HepG2 (cell line): Measurements from ENCODE around the gene SAPCD1. TPM values are rescaled to one million over a fixed set of nuclear protein-coding genes. Genes with fewer than 3 reads are reported as not detected.

ENCODE experiments used
- HNRNPK ChIP-seq: fragments of 200-400 bp; formaldehyde crosslinking; IDR thresholded peaks from 2 replicates; pipeline ENCODE4 v1.6.1; 2018; ENCODE audit warnings: low read length, low read depth, moderate library complexity, mild to moderate bottlenecking; ENCODE audit not compliant: poor library complexity, severe bottlenecking
- NFAT5 ChIP-seq: sonication (generic); formaldehyde crosslinking; IDR thresholded peaks from 2 replicates; pipeline ENCODE4 v1.4.0; 2020; ENCODE audit warnings: missing genetic modification reagents
- PLRG1 ChIP-seq: fragments of 450-650 bp; conservative IDR thresholded peaks from 2 replicates; pipeline ENCODE4 v1.6.1; 2016
- ZBTB40 ChIP-seq, 2 experiments: fragments of 450-650 bp in 1 of 2; sonication (generic) in 1 of 2; formaldehyde crosslinking in 1 of 2; IDR thresholded peaks; 2 replicates each; pipeline versions ENCODE4 v1.6.1 to v1.8.0; 2016 to 2022; ENCODE audit warnings: antibody characterized with exemption in 1 of 2, mild to moderate bottlenecking in 1 of 2, missing genetic modification reagents in 1 of 2
- polyA plus RNA-seq, 8 experiments: library from polyadenylated mRNA; depleted of rRNA in 3 of 8; stranded (reverse) in 7 of 8; unstranded in 1 of 8; fragments of >200 nt; fragmentation: Illumina TruSeq in 4 of 8; extraction: Trizol in 4 of 8; gene quantifications; 2 replicates each; pipeline versions ENCODE4 v1.2.1 to v1.2.3, GENCODE V29; 2011 to 2016; ENCODE audit warnings: low read depth in 4 of 8, missing spikeins in 1 of 8, mixed read lengths in 1 of 8; ENCODE audit not compliant: insufficient read depth in 1 of 8
- total RNA-seq, 5 experiments: library from RNA; depleted of rRNA; stranded (reverse); fragments of >200 nt; fragmentation: Illumina TruSeq; extraction: Trizol; gene quantifications; 2 replicates each; pipeline ENCODE4 v1.2.3, GENCODE V29; 2016; ENCODE audit warnings: low read depth in 1 of 5
- TF ChIP-seq, protein P1 (sequence below): sonication (generic); formaldehyde crosslinking; IDR thresholded peaks from 2 replicates; pipeline ENCODE4 v1.5.1; 2020; ENCODE audit warnings: mild to moderate bottlenecking, moderate library complexity, missing genetic modification reagents
- TF ChIP-seq, protein P2 (sequence below): sonication (generic); formaldehyde crosslinking; IDR thresholded peaks from 2 replicates; pipeline ENCODE4 v1.8.1; 2023; ENCODE audit warnings: mild to moderate bottlenecking, moderate library complexity, missing genetic modification reagents
- TF ChIP-seq, protein P3 (sequence below): sonication (generic); formaldehyde crosslinking; IDR thresholded peaks from 2 replicates; pipeline ENCODE4 v1.8.0; 2022; ENCODE audit warnings: mild to moderate bottlenecking, missing genetic modification reagents; ENCODE audit not compliant: insufficient replicate concordance

Gene SAPCD1
- total and polyA plus RNA-seq, 2 of the 13 experiments (the other 11 are each of a cell fraction or from before 2014, with no cell fraction given): 2.5 to 3.9 TPM

DNA sequence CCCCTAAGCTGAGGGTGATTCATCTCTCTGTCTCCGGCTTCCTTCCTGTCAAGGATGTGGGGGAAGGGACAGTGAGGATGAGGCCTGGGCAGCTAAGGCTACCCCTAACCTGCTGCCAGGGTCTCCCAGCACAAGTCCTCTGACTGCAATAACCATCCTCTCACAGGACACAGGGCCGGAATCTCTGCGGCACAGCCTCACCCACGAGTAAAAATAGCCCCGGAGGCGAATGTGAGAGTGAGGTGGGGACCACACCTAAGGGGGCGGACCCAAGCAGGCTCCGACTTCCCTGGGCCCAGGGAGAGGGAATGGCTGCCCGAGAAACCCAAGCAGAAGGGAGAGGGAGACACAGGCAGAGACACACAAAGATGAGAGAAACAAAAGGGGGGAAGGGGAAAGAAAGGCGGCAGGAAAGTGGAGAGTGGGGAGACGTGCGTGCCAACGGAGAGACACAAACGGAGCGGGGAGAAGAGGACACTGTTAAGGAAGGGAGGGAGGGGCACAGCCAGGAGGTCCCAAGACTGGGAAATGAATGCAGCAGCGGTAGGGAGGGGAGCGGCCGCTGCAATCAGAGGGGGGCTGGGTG is 27.5 kb upstream of the SAPCD1 start (continued):
- TF ChIP-seq ZBTB40 (IDR thresholded peaks at IDR 0.05) (no peak), ZBTB40 (CRISPR knock-in tag; IDR thresholded peaks at IDR 0.05) (peak; percentile 15; the same call in 1 of the 2 replicates), HNRNPK (peak; percentile 55), PLRG1 (no peak), NFAT5 (0 out of 2 replicates have a peak, but pooled peaks have one; percentile 27)
- TF ChIP-seq, protein P1, sequence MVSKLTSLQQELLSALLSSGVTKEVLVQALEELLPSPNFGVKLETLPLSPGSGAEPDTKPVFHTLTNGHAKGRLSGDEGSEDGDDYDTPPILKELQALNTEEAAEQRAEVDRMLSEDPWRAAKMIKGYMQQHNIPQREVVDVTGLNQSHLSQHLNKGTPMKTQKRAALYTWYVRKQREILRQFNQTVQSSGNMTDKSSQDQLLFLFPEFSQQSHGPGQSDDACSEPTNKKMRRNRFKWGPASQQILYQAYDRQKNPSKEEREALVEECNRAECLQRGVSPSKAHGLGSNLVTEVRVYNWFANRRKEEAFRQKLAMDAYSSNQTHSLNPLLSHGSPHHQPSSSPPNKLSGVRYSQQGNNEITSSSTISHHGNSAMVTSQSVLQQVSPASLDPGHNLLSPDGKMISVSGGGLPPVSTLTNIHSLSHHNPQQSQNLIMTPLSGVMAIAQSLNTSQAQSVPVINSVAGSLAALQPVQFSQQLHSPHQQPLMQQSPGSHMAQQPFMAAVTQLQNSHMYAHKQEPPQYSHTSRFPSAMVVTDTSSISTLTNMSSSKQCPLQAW: peak; percentile 54; the same call in 1 of the 2 replicates
- TF ChIP-seq, protein P2, sequence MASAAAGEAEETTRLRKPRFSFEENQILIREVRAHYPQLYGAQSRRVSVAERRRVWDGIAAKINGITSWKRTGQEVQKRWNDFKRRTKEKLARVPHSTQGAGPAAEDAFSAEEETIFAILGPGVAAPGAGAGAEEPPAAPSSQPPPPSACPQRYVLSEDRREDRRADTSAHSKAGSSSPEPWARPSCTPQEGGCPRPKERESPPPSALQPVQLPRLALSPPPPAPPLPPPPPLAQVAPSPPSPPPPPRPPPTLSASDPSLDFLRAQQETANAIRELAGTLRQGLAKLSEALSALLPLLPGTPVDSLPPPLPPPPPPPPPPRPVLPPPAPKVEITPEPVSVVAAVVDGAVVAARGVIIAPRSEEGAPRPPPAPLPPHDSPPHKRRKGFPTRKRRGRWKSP (CRISPR knock-in tag): 0 out of 2 replicates have a peak, but pooled peaks have one; percentile 45
- TF ChIP-seq, protein P3, sequence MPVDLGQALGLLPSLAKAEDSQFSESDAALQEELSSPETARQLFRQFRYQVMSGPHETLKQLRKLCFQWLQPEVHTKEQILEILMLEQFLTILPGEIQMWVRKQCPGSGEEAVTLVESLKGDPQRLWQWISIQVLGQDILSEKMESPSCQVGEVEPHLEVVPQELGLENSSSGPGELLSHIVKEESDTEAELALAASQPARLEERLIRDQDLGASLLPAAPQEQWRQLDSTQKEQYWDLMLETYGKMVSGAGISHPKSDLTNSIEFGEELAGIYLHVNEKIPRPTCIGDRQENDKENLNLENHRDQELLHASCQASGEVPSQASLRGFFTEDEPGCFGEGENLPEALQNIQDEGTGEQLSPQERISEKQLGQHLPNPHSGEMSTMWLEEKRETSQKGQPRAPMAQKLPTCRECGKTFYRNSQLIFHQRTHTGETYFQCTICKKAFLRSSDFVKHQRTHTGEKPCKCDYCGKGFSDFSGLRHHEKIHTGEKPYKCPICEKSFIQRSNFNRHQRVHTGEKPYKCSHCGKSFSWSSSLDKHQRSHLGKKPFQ (CRISPR knock-in tag): peak; percentile 53
